NCI-H2107 treated with DMSO at 0.1 percent for 48 hours (cell line): ENCODE measurements around the gene PLK2.

Experiments used
- DNase-seq: peaks from one replicate; lab custom pipeline; 2025; ENCODE audit not compliant: unreplicated experiment; lab: John Stamatoyannopoulos, UW

PLK2 gene

GRCh38 chr5:58460002-58460731 lies at the start of gene PLK2:
PLK2 (minus strand) TSS chr5:58460086; CDS start chr5:58459959, 127 bp downstream.
- DNase-seq, result no peak

- DNase-seq, result no peak
Observed at GRCh38 chr5:58507715-58508114, 47.8 kb upstream of the PLK2 start.

- no peak for DNase-seq
Observed at GRCh38 chr5:58505971-58506640, 46.2 kb upstream of the PLK2 start.

GRCh38 chr5:58505502-58505901 lies 45.6 kb upstream of the PLK2 start:
- no peak for DNase-seq

GRCh38 chr5:58504766-58505165 lies 44.9 kb upstream of the PLK2 start:
- no peak for DNase-seq

- DNase-seq, result no peak
Observed at GRCh38 chr5:58503390-58504046, 43.6 kb upstream of the PLK2 start.

- no peak for DNase-seq
Observed at GRCh38 chr5:58501778-58502417, 42.0 kb upstream of the PLK2 start.

GRCh38 chr5:58499941-58500340 lies 40.1 kb upstream of the PLK2 start:
- DNase-seq, result no peak

- no peak for DNase-seq
Observed at GRCh38 chr5:58499231-58499630, 39.3 kb upstream of the PLK2 start.

- no peak for DNase-seq
Observed at GRCh38 chr5:58498340-58498942, 38.6 kb upstream of the PLK2 start.

- DNase-seq, result no peak
Observed at GRCh38 chr5:58497921-58498320, 38.0 kb upstream of the PLK2 start.

- DNase-seq, result no peak
Observed at GRCh38 chr5:58497386-58497785, 37.5 kb upstream of the PLK2 start.

GRCh38 chr5:58496488-58496887 lies 36.6 kb upstream of the PLK2 start:
- no peak for DNase-seq

GRCh38 chr5:58493141-58493540 lies 33.3 kb upstream of the PLK2 start:
- no peak for DNase-seq

- no peak for DNase-seq
Observed at GRCh38 chr5:58491216-58491892, 31.5 kb upstream of the PLK2 start, which contains the start of gene GAPT. GAPT (plus strand) TSS chr5:58491435; CDS start chr5:58494537, 3,102 bp downstream.

GRCh38 chr5:58490402-58491050 lies 30.6 kb upstream of the PLK2 start:
- DNase-seq, result no peak

GRCh38 chr5:58486290-58486689 lies 26.4 kb upstream of the PLK2 start:
- DNase-seq, result no peak

- DNase-seq, result no peak
Observed at GRCh38 chr5:58484505-58484904, 24.6 kb upstream of the PLK2 start.

- no peak for DNase-seq
Observed at GRCh38 chr5:58482536-58482935, 22.6 kb upstream of the PLK2 start.

- DNase-seq, result no peak
Observed at GRCh38 chr5:58481828-58482227, 21.9 kb upstream of the PLK2 start.
